K562 (cell line): Measurements from ENCODE around the gene RNF126.

ENCODE experiments used
- POLR2AphosphoS5 ChIP-seq: IDR thresholded peaks from 2 replicates; pipeline ENCODE4 v1.6.1; 2011; ENCODE audit warnings: mild to moderate bottlenecking, low read depth, low read length, moderate library complexity; ENCODE audit not compliant: control insufficient read depth, insufficient read depth
- RFX5 ChIP-seq: IDR thresholded peaks from 2 replicates; pipeline ENCODE4 v1.6.1; 2011; ENCODE audit warnings: low read depth, mild to moderate bottlenecking, improper control_type of control experiment, low read length

DNA sequence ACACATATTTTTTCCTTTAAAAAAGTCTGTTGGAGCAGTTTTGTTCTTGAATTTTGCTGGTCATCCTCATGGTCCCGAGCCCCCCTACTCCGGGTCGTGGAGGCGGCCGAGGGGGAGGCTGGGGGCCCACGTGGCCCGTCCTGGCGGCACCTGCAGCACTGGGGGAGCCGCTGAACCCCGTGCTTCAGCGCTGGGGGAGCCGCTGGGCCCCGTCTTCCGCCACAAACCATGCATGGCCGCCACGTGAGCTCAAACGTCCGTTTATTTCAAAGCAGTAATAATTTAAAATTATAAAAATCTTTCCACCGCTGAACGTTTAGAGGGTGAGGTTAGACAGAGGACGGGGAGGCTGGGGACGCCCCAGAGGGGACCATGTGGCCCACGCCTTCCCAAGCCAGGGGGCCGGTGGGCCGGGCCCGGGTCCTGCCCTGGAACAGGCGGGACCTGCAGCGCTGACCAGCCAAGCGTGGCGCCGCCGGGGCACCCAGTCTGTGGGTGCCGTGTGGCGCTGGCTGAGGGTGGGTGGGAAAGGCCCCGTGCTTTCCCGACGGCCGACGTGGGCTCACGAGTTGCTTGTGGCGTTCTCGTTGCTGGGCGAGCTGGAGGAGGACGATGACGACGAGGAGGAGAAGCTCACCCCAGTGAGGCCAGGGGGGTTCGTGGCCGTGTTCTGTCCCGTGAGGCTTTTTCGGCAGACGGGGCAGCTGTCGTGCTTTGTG lies 15.3 kb downstream of the RNF126 start:
- TF ChIP-seq POLR2AphosphoS5 (no peak), RFX5 (no peak)
